DOHH2 (cell line): Measurements from ENCODE around the gene KRT33A.
"Not testable (repeated sequence)": the region's sequence is repeated elsewhere in the genome, so short reads cannot be mapped to it uniquely, and the experiment has no call there.

ENCODE experiments used
- CTCF ChIP-seq: fragments of 200-600 bp; sonication (generic); IDR thresholded peaks from one replicate; pipeline ENCODE4 v1.5.1; 2014; ENCODE audit warnings: antibody characterized with exemption, mild to moderate bottlenecking, low read depth, low read length; ENCODE audit not compliant: poor library complexity, severe bottlenecking
- EZH2phosphoT487 ChIP-seq: fragments of 200-600 bp; sonication (generic); IDR thresholded peaks from 2 replicates; pipeline ENCODE4 v1.6.1; 2017; ENCODE audit warnings: borderline replicate concordance, mild to moderate bottlenecking, antibody characterized with exemption, low read length, moderate library complexity, mixed read lengths

GRCh38 chr17:41346421-41346820 is 4.2 kb downstream of the KRT33A start:
- TF ChIP-seq CTCF, EZH2phosphoT487: not testable (repeated sequence)
